Heart left ventricle (tissue), 13 donors: ENCODE results near the gene IFI16.

Experiments used
- CTCF ChIP-seq, 12 donors: fragments of 200-600 bp; sonication (generic) in 4 of 12; IDR thresholded peaks; one replicate each; pipeline versions ENCODE4 v1.5.0 to v1.8.0; 2018 to 2022; ENCODE audit warnings: antibody characterized with exemption in 12 of 12, mild to moderate bottlenecking in 5 of 12
- POLR2A ChIP-seq, 2 donors: fragments of 450-650 bp; IDR thresholded peaks; one replicate each; pipeline ENCODE4 v1.6.1; 2017; ENCODE audit warnings: antibody characterized with exemption in 2 of 2, mild to moderate bottlenecking in 2 of 2, moderate library complexity in 2 of 2
- donor health status: ischemic (EF 13 %, LVEDD 7.1; RV severe dilation, severe dysfunction).
- donor health status: DM: no; HTN: yes; CAD: no.
- donor health status: DM: no; HTN: no; CAD: no.
- donor health status: ischemic (EF 25% LVEDD 6.9; RV normal size, moderate dysfunction).
- donor health status: ischemic (EF 25% LVEDD 5.7; RV mildly dilated, moderate dysfunction).
- donor health status: ischemic (EF 35%, LVEDD 5.7; RV mildly dilated, moderate dysfunction).
- donor health status: nonischemic (EF 11% LVEDD 7.7; RV severe dilation, severe dysfunction).
- donor health status: DM: yes; HTN: yes; CAD: no.
- donor health status: PGD.
- donor health status: ischemic (EF 29% LVEDD 5.4; RV normal size, mild dysfunction).
- donor health status: nonischemic (EF 23%, LVEDD 6.1; RV moderate dilation, normal function).

- TF ChIP-seq CTCF (IDR thresholded peaks at IDR 0.05), result no peak
- no peak for TF ChIP-seq POLR2A (IDR thresholded peaks at IDR 0.05)
These were observed 11.5 kb upstream of the IFI16 start for GRCh38 chr1:158998037-158998780.
